ENCODE measurements around the gene HCFC1R1.

DNA sequence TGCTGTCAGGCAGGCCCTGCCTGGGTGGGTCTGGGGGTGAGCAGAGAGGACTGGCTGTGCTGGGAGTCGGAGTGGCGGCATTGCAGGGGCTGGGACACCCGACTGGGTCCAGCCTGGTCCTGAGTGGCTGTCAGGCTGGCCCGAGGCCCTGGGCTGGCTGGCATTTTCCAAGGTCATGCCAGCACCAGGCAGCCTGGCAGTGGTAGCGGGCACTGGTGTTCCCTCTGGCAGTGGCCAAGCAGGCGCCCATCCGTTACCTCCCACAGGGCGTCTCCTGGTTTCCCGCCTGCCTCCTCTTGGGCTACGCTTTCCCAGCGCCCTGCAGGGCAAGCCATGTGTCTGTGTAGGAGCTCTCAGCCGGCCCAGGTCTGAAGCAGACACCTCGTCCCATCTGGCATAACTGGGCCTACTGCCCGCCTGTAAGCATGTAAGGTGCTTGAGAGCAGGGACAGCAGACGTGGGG is 37.8 kb downstream of the HCFC1R1 start:
- TF ChIP-seq, protein P1, sequence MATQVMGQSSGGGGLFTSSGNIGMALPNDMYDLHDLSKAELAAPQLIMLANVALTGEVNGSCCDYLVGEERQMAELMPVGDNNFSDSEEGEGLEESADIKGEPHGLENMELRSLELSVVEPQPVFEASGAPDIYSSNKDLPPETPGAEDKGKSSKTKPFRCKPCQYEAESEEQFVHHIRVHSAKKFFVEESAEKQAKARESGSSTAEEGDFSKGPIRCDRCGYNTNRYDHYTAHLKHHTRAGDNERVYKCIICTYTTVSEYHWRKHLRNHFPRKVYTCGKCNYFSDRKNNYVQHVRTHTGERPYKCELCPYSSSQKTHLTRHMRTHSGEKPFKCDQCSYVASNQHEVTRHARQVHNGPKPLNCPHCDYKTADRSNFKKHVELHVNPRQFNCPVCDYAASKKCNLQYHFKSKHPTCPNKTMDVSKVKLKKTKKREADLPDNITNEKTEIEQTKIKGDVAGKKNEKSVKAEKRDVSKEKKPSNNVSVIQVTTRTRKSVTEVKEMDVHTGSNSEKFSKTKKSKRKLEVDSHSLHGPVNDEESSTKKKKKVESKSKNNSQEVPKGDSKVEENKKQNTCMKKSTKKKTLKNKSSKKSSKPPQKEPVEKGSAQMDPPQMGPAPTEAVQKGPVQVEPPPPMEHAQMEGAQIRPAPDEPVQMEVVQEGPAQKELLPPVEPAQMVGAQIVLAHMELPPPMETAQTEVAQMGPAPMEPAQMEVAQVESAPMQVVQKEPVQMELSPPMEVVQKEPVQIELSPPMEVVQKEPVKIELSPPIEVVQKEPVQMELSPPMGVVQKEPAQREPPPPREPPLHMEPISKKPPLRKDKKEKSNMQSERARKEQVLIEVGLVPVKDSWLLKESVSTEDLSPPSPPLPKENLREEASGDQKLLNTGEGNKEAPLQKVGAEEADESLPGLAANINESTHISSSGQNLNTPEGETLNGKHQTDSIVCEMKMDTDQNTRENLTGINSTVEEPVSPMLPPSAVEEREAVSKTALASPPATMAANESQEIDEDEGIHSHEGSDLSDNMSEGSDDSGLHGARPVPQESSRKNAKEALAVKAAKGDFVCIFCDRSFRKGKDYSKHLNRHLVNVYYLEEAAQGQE (IDR thresholded peaks at IDR 0.05; ENCODE audit: insufficient read depth in 1 of 2, low read depth in 2 of 2, low read length in 2 of 2), result no peak
- TF ChIP-seq TAF1 (IDR thresholded peaks at IDR 0.05; ENCODE audit: borderline replicate concordance, insufficient read depth, low read length), result no peak
